Mononuclear cell (primary cell): ENCODE measurements around the gene FAM170B. TPM values are rescaled to one million over a fixed set of nuclear protein-coding genes. Genes with fewer than 3 reads are reported as not detected.

Experiments used
- H3K27me3 ChIP-seq: 2 replicates; pipeline ENCODE4 v1.6.0; 2011; ENCODE audit warnings: low read length, control low read depth; ENCODE audit not compliant: insufficient read depth
- H3K4me1 ChIP-seq: 2 replicates; pipeline ENCODE4 v1.5.1; 2011; ENCODE audit warnings: mild to moderate bottlenecking, low read length, control low read depth; ENCODE audit not compliant: insufficient read depth
- H3K4me3 ChIP-seq: 2 replicates; pipeline ENCODE4 v1.5.1; 2011; ENCODE audit warnings: mild to moderate bottlenecking, low read length, moderate library complexity
- H3K9me3 ChIP-seq: 2 replicates; pipeline ENCODE4 v1.5.1; 2011; ENCODE audit warnings: low read depth, mild to moderate bottlenecking, control low read depth, low read length
- total RNA-seq: library from RNA; depleted of rRNA; stranded (reverse); fragments of >200 nt; gene quantifications from one replicate; pipeline ENCODE4 v1.2.3, GENCODE V29; 2012

Gene FAM170B
- total RNA-seq, 1 donor, result not detected

DNA sequence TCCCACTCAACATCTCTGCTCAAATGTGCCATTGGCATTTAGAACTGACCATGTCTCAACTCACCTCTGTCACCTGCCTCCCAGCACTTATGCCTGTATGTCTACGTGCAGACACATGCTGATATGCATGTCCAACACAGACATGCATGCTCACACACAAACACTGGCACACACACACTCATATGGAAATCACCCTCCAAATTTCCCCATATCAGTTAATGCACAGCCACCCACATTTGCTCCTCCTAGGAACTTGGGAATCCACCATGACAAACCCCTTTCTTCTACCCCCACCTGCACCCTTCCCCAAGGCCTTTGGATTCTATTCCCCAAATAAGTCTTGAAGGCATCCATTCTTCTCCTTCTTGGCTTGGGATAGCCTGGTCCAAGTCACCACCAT is 4.4 kb downstream of the FAM170B start:
- H3K27me3 ChIP-seq, result no peaks in the 10 kb centered on the region
- H3K9me3 ChIP-seq, result no peaks in the 10 kb centered on the region
- H3K4me3 ChIP-seq, result no peak overlapping the region
- H3K4me1 ChIP-seq, result no peaks in the 10 kb centered on the region

DNA sequence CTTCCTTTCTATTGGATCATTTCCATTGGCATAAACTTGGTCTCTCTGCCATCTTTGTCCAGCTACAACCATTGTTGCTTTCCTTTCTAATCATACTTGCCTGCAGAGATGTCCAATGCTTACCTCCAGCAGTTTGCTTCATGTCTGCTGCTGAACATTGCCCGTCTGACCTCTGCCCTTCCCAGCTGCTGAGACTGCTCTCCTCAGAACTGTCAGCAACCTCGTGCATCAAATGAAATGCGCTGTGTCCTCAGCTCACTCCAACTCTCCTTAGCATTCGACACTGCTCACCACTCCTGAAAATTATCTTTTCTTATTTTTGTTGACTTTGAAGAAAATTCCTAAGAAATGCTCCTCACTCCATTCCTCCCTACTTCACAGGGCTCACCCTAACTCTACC is 5.0 kb downstream of the FAM170B start:
- H3K27me3 ChIP-seq, result no peaks in the 10 kb centered on the region
- H3K4me1 ChIP-seq, result no peaks in the 10 kb centered on the region
- H3K9me3 ChIP-seq, result no peaks in the 10 kb centered on the region
- H3K4me3 ChIP-seq, result no peak overlapping the region

GRCh38 chr10:49123981-49124950 is 9.6 kb downstream of the FAM170B start:
- Histone ChIP-seq H3K27me3 (no peaks in the 10 kb centered on the region), H3K4me3 (no peak overlapping the region), H3K4me1 (no peaks in the 10 kb centered on the region), H3K9me3 (no peaks in the 10 kb centered on the region)

DNA sequence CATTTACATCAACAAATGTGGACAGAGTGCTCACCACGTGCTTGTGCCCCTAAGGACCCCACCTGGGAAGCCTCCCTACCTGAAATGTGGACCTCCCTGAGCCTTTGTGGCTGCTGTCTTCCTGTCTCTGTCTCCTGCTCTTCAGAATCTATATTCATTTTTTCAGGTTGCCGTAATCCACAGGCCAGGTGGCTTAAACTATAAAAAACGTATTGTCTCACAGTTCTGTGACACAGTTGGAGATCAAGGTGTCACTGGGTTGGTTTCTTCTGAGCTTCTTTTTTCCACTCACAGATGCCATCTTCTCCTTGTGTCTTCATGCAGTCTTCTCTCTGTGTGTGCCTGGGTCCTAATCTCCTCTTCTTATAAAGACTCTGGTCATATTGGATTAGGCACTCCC is 12.9 kb downstream of the FAM170B start:
- no peaks in the 10 kb centered on the region for H3K9me3 ChIP-seq
- no peaks in the 10 kb centered on the region for H3K4me1 ChIP-seq
- no peak overlapping the region for H3K4me3 ChIP-seq
- peaks cover 1% of the 10 kb centered on the region for H3K27me3 ChIP-seq

GRCh38 chr10:49119746-49120145 is 14.1 kb downstream of the FAM170B start:
- no peak overlapping the region for H3K4me3 ChIP-seq
- no peaks in the 10 kb centered on the region for H3K9me3 ChIP-seq
- H3K27me3 ChIP-seq, result peaks cover 6% of the 10 kb centered on the region
- H3K4me1 ChIP-seq, result no peaks in the 10 kb centered on the region

- H3K4me1 ChIP-seq, result no peaks in the 10 kb centered on the region
- no peak overlapping the region for H3K4me3 ChIP-seq
- peaks cover 15% of the 10 kb centered on the region for H3K27me3 ChIP-seq
- no peaks in the 10 kb centered on the region for H3K9me3 ChIP-seq
Observed at GRCh38 chr10:49118430-49119074, 15.3 kb downstream of the FAM170B start.

GRCh38 chr10:49117376-49118070 is 16.3 kb downstream of the FAM170B start:
- H3K27me3 ChIP-seq, result peaks cover 15% of the 10 kb centered on the region
- H3K4me1 ChIP-seq, result no peaks in the 10 kb centered on the region
- no peak overlapping the region for H3K4me3 ChIP-seq
- no peaks in the 10 kb centered on the region for H3K9me3 ChIP-seq

DNA sequence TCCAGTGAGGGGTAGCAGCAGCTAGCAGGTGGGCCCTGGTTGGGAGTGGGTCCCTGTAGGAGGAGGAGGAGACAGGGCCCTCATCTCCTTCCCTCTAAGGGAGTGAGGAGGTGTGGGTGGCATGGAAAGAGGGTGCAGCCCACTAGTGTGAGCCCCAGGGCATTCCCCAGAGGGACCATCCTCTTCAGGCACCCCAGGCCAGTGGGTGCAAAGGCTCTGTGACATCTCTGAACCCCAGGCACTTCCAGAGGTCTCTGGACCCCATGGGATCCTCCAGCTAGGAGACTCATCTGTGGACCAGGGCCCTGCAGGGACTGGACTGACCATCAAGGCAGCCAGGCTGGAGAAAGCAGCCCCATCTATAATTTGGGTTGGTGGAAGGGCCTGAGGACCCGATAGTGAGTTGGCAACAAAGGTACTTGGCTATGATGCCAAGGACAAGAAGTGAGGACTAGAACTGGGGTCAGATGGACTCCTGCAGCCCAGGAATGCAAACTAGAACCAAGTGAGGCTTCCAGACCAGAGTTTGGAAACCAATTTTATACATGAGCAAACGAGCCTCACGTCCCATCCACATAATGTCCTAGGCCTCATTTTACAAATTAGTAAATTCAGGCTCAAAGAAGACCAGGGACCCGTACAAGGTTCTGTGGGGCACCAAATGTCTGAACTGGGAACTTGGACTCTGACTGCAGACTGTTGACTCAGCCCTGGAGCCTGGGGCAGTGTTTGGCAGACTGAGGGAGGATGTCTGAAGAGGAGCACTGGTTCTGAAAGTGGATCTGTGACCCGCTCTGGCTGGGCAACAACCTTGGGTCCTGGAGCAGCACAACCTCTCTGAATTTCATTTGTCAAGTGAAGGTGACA is 17.1 kb downstream of the FAM170B start:
- Histone ChIP-seq H3K4me3 (no peak overlapping the region), H3K9me3 (no peaks in the 10 kb centered on the region), H3K4me1 (no peaks in the 10 kb centered on the region), H3K27me3 (peaks cover 15% of the 10 kb centered on the region)

GRCh38 chr10:49115796-49116508 is 17.9 kb downstream of the FAM170B start:
- no peaks in the 10 kb centered on the region for H3K4me1 ChIP-seq
- no peaks in the 10 kb centered on the region for H3K9me3 ChIP-seq
- peaks cover 15% of the 10 kb centered on the region for H3K27me3 ChIP-seq
- no peak overlapping the region for H3K4me3 ChIP-seq

- Histone ChIP-seq H3K9me3 (no peaks in the 10 kb centered on the region), H3K27me3 (peaks cover 15% of the 10 kb centered on the region), H3K4me1 (no peaks in the 10 kb centered on the region), H3K4me3 (no peak within 1 kb of the TSS)
Observed at GRCh38 chr10:49115015-49115795, 18.6 kb downstream of the FAM170B start, which contains the start of gene VSTM4. Gene VSTM4 (minus strand): TSS chr10:49115522. CDS start chr10:49115485, 37 bp downstream.

DNA sequence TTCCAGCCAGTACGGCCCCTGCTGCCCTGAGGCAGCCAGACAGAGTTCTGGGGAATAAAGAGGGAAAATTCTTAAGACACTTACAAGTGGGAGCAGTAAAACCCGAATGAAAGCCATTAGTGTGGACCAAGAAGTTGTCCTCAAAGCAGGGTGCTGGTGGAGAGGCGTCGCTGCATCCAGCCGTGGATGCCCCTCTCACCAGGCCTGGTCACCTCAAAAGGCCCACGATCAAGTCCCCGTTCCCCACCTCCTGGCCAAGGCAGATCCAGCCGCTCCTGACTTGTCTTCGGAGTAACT is 19.2 kb downstream of the FAM170B start:
- H3K4me1 ChIP-seq, result no peaks in the 10 kb centered on the region
- H3K27me3 ChIP-seq, result peaks cover 15% of the 10 kb centered on the region
- H3K9me3 ChIP-seq, result no peaks in the 10 kb centered on the region
- H3K4me3 ChIP-seq, result no peak overlapping the region

DNA sequence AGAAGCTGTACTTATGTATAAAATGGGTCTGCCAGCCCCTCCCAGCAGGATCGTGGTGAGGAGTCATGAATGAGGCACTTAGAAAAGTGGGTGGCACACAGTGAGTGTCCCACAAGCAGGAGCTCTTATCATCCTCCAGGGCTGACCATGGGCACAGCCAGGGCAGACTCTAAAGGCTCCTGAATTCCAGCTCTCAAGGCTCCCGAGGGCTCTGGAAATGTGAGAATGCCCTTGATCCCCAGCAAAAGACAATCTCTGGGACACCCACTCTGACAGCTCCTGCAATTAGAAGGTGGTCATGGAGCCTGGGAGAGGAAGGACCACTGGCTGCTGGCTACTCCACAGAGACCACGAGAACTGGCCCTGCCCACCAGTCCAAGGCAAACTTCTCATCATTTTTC is 20.1 kb downstream of the FAM170B start:
- Histone ChIP-seq H3K4me3 (no peak overlapping the region), H3K27me3 (peaks cover 15% of the 10 kb centered on the region), H3K9me3 (no peaks in the 10 kb centered on the region), H3K4me1 (no peaks in the 10 kb centered on the region)

- Histone ChIP-seq H3K4me1 (no peaks in the 10 kb centered on the region), H3K9me3 (no peaks in the 10 kb centered on the region), H3K4me3 (no peak overlapping the region), H3K27me3 (peaks cover 15% of the 10 kb centered on the region)
Observed at GRCh38 chr10:49112851-49113250, 21.0 kb downstream of the FAM170B start.
